Motor neuron (in vitro differentiated cells): ENCODE results near the gene ZNF576. TPM values are rescaled to one million over a fixed set of nuclear protein-coding genes. Genes with fewer than 3 reads are reported as not detected.
"Not testable (repeated sequence)": the region's sequence is repeated elsewhere in the genome, so short reads cannot be mapped to it uniquely, and the experiment has no call there.

Experiments used
- ATAC-seq, 8 experiments: fragments of 200-7000 bp; cut with Tn5 transposase; replicated peaks in 6 of 8; 2 replicates each; pipeline ENCODE4 v1.8.0; 2021; ENCODE audit warnings: mild to moderate bottlenecking in 8 of 8, moderate library complexity in 8 of 8
- H3K27ac ChIP-seq, 2 donors: fragments of 250-450 bp; sonication (Bioruptor Pico); 2 replicates each; pipeline ENCODE4 v1.9.0; 2021; ENCODE audit warnings: antibody characterized with exemption in 2 of 2, mild to moderate bottlenecking in 2 of 2, moderate library complexity in 1 of 2
- H3K4me1 ChIP-seq, 2 donors: fragments of 250-450 bp; sonication (Bioruptor Pico); replicated peaks in 1 of 2; 2 replicates each; pipeline ENCODE4 v1.6.1; 2021; ENCODE audit warnings: antibody characterized with exemption in 2 of 2, mild to moderate bottlenecking in 2 of 2, moderate library complexity in 1 of 2
- H3K4me3 ChIP-seq, 5 donors: fragments of 250-450 bp; sonication (Bioruptor Pico); 2 replicates each; pipeline ENCODE4 v1.9.0; 2021; ENCODE audit warnings: antibody characterized with exemption in 5 of 5, mild to moderate bottlenecking in 5 of 5, moderate library complexity in 4 of 5
- WGBS, 10 experiments: fragments of 450-650 bp; shearing (Covaris generic); methylation state at CpG; one replicate each; pipeline ENCODE4 v1.0.0; 2022; 5-methylcytosine and 5-hydroxymethylcytosine counted together
- in situ Hi-C, 9 experiments: fragments of 400-800 bp; cut with MboI; loops; one replicate each; pipeline ENCODE4 v1.15.0; 2021; ENCODE audit warnings: low sequenced_read_pairs in 9 of 9, low pct_unique_long_range_greater_than_20kb in 2 of 9; ENCODE audit not compliant: unreplicated experiment in 9 of 9
- total RNA-seq, 8 experiments: library from RNA; unstranded; fragments of 300-600 nt; gene quantifications; 2 replicates each; pipeline versions ENCODE4 v1.2.3 to v1.2.4, GENCODE V29; 2022

ZNF576 gene
- total RNA-seq, 8 experiments from 2014 or later, result 8.0 to 19.0 (median 11.8) TPM

- Histone ChIP-seq H3K4me3 (no peak overlapping the region), H3K27ac (no peak overlapping the region), H3K4me1 (peaks cover 12 to 16% of the 10 kb centered on the region in 2 donors)
- ATAC-seq, result no peak
- whole genome bisulfite sequencing, 10 experiments, result 10 to 86% (median 61%) methylated on average over 1 to 5 of the region's 5 CpGs; no CpG with 5 or more reads in 2 of the 10 experiments
- in situ Hi-C loops, result no loop called here
Measured at GRCh38 chr19:43597876-43598275, 1.5 kb downstream of the ZNF576 start.

- 75 to 100% (median 94%) methylated on average over 1 to 9 of the region's 19 CpGs; no CpG with 5 or more reads in 5 of the 10 experiments for WGBS, 10 experiments
- in situ Hi-C loops, result no loop called here
- no peak for ATAC-seq
- Histone ChIP-seq H3K4me1 (peaks cover 11 to 16% of the 10 kb centered on the region in 2 donors), H3K4me3 (no peak overlapping the region), H3K27ac (no peak overlapping the region)
Measured at GRCh38 chr19:43598445-43599240, 2.2 kb downstream of the ZNF576 start.

- in situ Hi-C loops, result no loop called here
- ATAC-seq, result no peak
- 52 to 96% (median 80%) methylated on average over 2 to 4 of the region's 4 CpGs; no CpG with 5 or more reads in 1 of the 10 experiments for WGBS, 10 experiments
- Histone ChIP-seq H3K4me1 (peaks cover 3 to 7% of the 10 kb centered on the region in 2 donors), H3K4me3 (no peak overlapping the region), H3K27ac (no peak overlapping the region)
Measured at GRCh38 chr19:43599635-43600295, 3.4 kb downstream of the ZNF576 start.

- H3K4me3 ChIP-seq, in situ Hi-C loops, ATAC-seq, H3K4me1 ChIP-seq, H3K27ac ChIP-seq: not testable (repeated sequence)
- 80 to 100% (median 100%) methylated on average over 1 of the region's 5 CpGs; no CpG with 5 or more reads in 7 of the 10 experiments for WGBS, 10 experiments
Measured at GRCh38 chr19:43600326-43600725, 3.9 kb downstream of the ZNF576 start.

- no peaks in the 10 kb centered on the region for H3K4me1 ChIP-seq
- peak in 1 of 8 experiments; percentile 19 for ATAC-seq
- 56 to 100% (median 88%) methylated on average over 1 to 7 of the region's 7 CpGs; no CpG with 5 or more reads in 3 of the 10 experiments for WGBS, 10 experiments
- H3K4me3 ChIP-seq, result no peak overlapping the region
- no peak overlapping the region for H3K27ac ChIP-seq
- in situ Hi-C loops, result no loop called here
Measured at GRCh38 chr19:43605875-43606568, 9.6 kb downstream of the ZNF576 start.

- H3K4me3 ChIP-seq, result no peak overlapping the region
- in situ Hi-C loops, result no loop called here
- ATAC-seq, result no peak
- H3K4me1 ChIP-seq, result no peaks in the 10 kb centered on the region
- no peak overlapping the region for H3K27ac ChIP-seq
- 81 to 100% (median 90%) methylated on average over 1 to 6 of the region's 7 CpGs for WGBS, 10 experiments
Measured at GRCh38 chr19:43606569-43607229, 10.3 kb downstream of the ZNF576 start.

- ATAC-seq, result no peak
- in situ Hi-C loops, result no loop called here
- no peak overlapping the region for H3K4me3 ChIP-seq
- 90 to 100% (median 100%) methylated on average over 1 to 5 of the region's 28 CpGs; no CpG with 5 or more reads in 5 of the 10 experiments for WGBS, 10 experiments
- H3K4me1 ChIP-seq, result no peaks in the 10 kb centered on the region
- H3K27ac ChIP-seq, result no peak overlapping the region
Measured at GRCh38 chr19:43607238-43608205, 11.1 kb downstream of the ZNF576 start.

- in situ Hi-C loops, result no loop called here
- Histone ChIP-seq H3K4me1 (no peaks in the 10 kb centered on the region), H3K27ac (no peak overlapping the region), H3K4me3 (no peak overlapping the region)
- peak in 1 of 8 experiments; percentile 24 for ATAC-seq
- 69 to 100% (median 83%) methylated on average over 1 to 7 of the region's 7 CpGs; no CpG with 5 or more reads in 1 of the 10 experiments for WGBS, 10 experiments
Measured at GRCh38 chr19:43609872-43610271, 13.5 kb downstream of the ZNF576 start.

GRCh38 chr19:43610493-43610892, 14.1 kb downstream of the ZNF576 start:
- peak in 1 of 8 experiments; percentile 27 for ATAC-seq
- H3K4me1 ChIP-seq, result no peaks in the 10 kb centered on the region
- no peak overlapping the region for H3K27ac ChIP-seq
- H3K4me3 ChIP-seq, result no peak overlapping the region
- in situ Hi-C loops, result no loop called here
- WGBS, 10 experiments, result 14 to 100% (median 52%) methylated on average over 1 to 3 of the region's 3 CpGs; no CpG with 5 or more reads in 3 of the 10 experiments

GRCh38 chr19:43611788-43612187, 15.4 kb downstream of the ZNF576 start, which contains the start of gene SRRM5:
TSS of gene SRRM5 (plus strand) at chr19:43612088. CDS start at chr19:43612122, 34 bp downstream.
- 94 to 100% (median 100%) methylated on average over 1 to 3 of the region's 3 CpGs; no CpG with 5 or more reads in 6 of the 10 experiments for WGBS, 10 experiments
- Histone ChIP-seq H3K4me3 (no peak within 1 kb of the TSS), H3K4me1 (no peaks in the 10 kb centered on the region), H3K27ac (no peak within 1 kb of the TSS)
- ATAC-seq, result no peak
- in situ Hi-C loops, result no loop called here

- in situ Hi-C loops, result no loop called here
- H3K4me1 ChIP-seq, result no peaks in the 10 kb centered on the region
- 76 to 100% (median 84%) methylated on average over 1 to 9 of the region's 12 CpGs; no CpG with 5 or more reads in 4 of the 10 experiments for WGBS, 10 experiments
Measured at GRCh38 chr19:43612374-43612773, 16.0 kb downstream of the ZNF576 start.

More at GRCh38 chr19:43612374-43612773, 16.0 kb downstream of the ZNF576 start:
- H3K4me3 ChIP-seq, result no peak overlapping the region
- H3K27ac ChIP-seq, result no peak overlapping the region
- no peak for ATAC-seq
